Panc1 (cell line): ENCODE measurements around the gene NTN5. TPM values are rescaled to one million over a fixed set of nuclear protein-coding genes. Genes with fewer than 3 reads are reported as not detected.
A peak's percentile ranks its signal among the peaks of the same experiment; 100 is the strongest.

Experiments used
- ATAC-seq: fragments of 200-7000 bp; cut with Tn5 transposase; 2 replicates; pipeline ENCODE4 v1.9.1; 2020; ENCODE audit warnings: mild to moderate bottlenecking, moderate library complexity
- BruUV-seq: library from RNA; stranded (reverse); fragments of 400-500 nt; replicated peaks from 2 replicates; lab custom pipeline; 2021; lab: Mats Ljungman, UMichigan
- CTCF ChIA-PET: fragments of 300-600 bp; sonication (Branson Sonifier 250); formaldehyde crosslinking; loops from one replicate; lab custom pipeline; 2022; ENCODE audit warnings: antibody characterized with exemption; lab: Charles Lee
- POLR2A ChIA-PET: fragments of 300-600 bp; sonication (Branson Sonifier 250); formaldehyde crosslinking; loops from one replicate; lab custom pipeline; 2022; ENCODE audit warnings: antibody characterized with exemption; lab: Charles Lee
- DNase-seq: peaks from one replicate; pipeline ENCODE4 v3.0.0-alpha.2; 2010; ENCODE audit warnings: low read depth, low spot score
- H3K27ac ChIP-seq: 2 replicates; pipeline ENCODE4 v1.5.1; 2011; ENCODE audit warnings: mild to moderate bottlenecking, low read length, inconsistent platforms
- H3K27me3 ChIP-seq: fragments of 200-500 bp; sonication (Bioruptor generic); 2 replicates; pipeline ENCODE4 v1.6.0; 2014; ENCODE audit warnings: low read length, inconsistent platforms; ENCODE audit not compliant: control insufficient read depth, insufficient read depth
- H3K36me3 ChIP-seq: fragments of 200-500 bp; sonication (Bioruptor generic); 2 replicates; pipeline ENCODE4 v1.5.1; 2014; ENCODE audit warnings: inconsistent platforms, mild to moderate bottlenecking, low read length, moderate library complexity; ENCODE audit not compliant: control insufficient read depth, insufficient read depth
- H3K4me1 ChIP-seq: 2 replicates; pipeline ENCODE4 v1.5.1; 2011; ENCODE audit warnings: inconsistent platforms, mild to moderate bottlenecking, low read length, moderate library complexity; ENCODE audit not compliant: control insufficient read depth, insufficient read depth
- H3K4me3 ChIP-seq, 2 experiments: 2 replicates each; pipeline ENCODE4 v1.5.1; 2011 to 2012; ENCODE audit warnings: low read depth in 2 of 2, low read length in 2 of 2, mild to moderate bottlenecking in 2 of 2, inconsistent platforms in 1 of 2, moderate library complexity in 1 of 2
- H3K9me3 ChIP-seq: fragments of 200-500 bp; sonication (Bioruptor generic); 2 replicates; pipeline ENCODE4 v1.5.1; 2014; ENCODE audit warnings: low read depth, mild to moderate bottlenecking, inconsistent platforms, low read length, moderate library complexity; ENCODE audit not compliant: control insufficient read depth, insufficient read depth
- CTCF ChIP-seq: fragments of 450-650 bp; IDR thresholded peaks from 2 replicates; pipeline ENCODE4 v1.5.1; 2017; ENCODE audit warnings: mild to moderate bottlenecking
- POLR2AphosphoS5 ChIP-seq: IDR thresholded peaks from 2 replicates; pipeline ENCODE4 v1.6.1; 2012; ENCODE audit warnings: mild to moderate bottlenecking, low read depth, low read length, moderate library complexity
- REST ChIP-seq, 2 experiments: IDR thresholded peaks; 2 replicates each; pipeline ENCODE4 v1.6.1; 2011 to 2012; ENCODE audit warnings: low read depth in 2 of 2, control low read depth in 1 of 2, low read length in 1 of 2, mild to moderate bottlenecking in 1 of 2, moderate library complexity in 1 of 2; ENCODE audit not compliant: insufficient read depth in 1 of 2
- SIN3A ChIP-seq: IDR thresholded peaks from 2 replicates; pipeline ENCODE4 v1.6.1; 2012; ENCODE audit warnings: low read depth, mild to moderate bottlenecking, low read length, moderate library complexity, borderline replicate concordance; ENCODE audit not compliant: insufficient read depth
- TCF7L2 ChIP-seq: IDR thresholded peaks from 2 replicates; pipeline ENCODE4 v1.6.1; 2011; ENCODE audit warnings: mild to moderate bottlenecking, low read depth, low read length, inconsistent platforms
- in situ Hi-C: cut with HindIII; loops from 2 replicates; pipeline ENCODE4 v1.10.0; 2016; ENCODE audit warnings: low sequenced_read_pairs, low pct_unique_long_range_greater_than_20kb
- intact Hi-C: fragments of 100-400 bp; cut with micrococcal nuclease; formaldehyde crosslinking; loops from one replicate; pipeline ENCODE4 v1.10.0; 2022; ENCODE audit not compliant: unreplicated experiment
- total RNA-seq: library from RNA; stranded (reverse); gene quantifications from one replicate; pipeline ENCODE4 v1.2.1, GENCODE V29; 2021; ENCODE audit not compliant: unreplicated experiment

NTN5 gene
- total RNA-seq, 1 experiment from 2014 or later: 0.23 TPM

- intact Hi-C loops: no loop called here
- DNase-seq (no peak), ATAC-seq (no peak)
- in situ Hi-C loops: no loop called here
- ChIA-PET CTCF (no interaction called here), POLR2A (interaction anchor here (0.6 kb wide), 1 partner anchor 397 kb away, joined by 3 read pairs; no protein-coding TSS in a partner anchor)
- TF ChIP-seq TCF7L2: no peak
- TF ChIP-seq SIN3A: 0 out of 2 replicates have a peak, but pooled peaks have one; percentile 42
- H3K27ac ChIP-seq: peak within 1 kb of the TSS; percentile 23; the same call in 1 of the 2 replicates
- BruUV-seq: no TSS peak
- no peaks in the 10 kb centered on the region for H3K27me3 ChIP-seq
- H3K9me3 ChIP-seq: no peaks in the 10 kb centered on the region
- H3K36me3 ChIP-seq: peaks cover 11% of the 10 kb centered on the region
- H3K4me3 ChIP-seq: no peak within 1 kb of the TSS
- peaks cover 35% of the 10 kb centered on the region for H3K4me1 ChIP-seq
Observed at GRCh38 chr19:48614436-48615230, 58.2 kb downstream of the NTN5 start, which contains the start of gene FAM83E. Gene FAM83E, minus strand, starts transcription at chr19:48615076. Its CDS starts 1,704 bp downstream, at chr19:48613372.

GRCh38 chr19:48613852-48614435, 58.9 kb downstream of the NTN5 start:
- ATAC-seq: peak; percentile 17; the same call in 1 of the 2 replicates
- no peaks in the 10 kb centered on the region for H3K27me3 ChIP-seq
- peaks cover 38% of the 10 kb centered on the region for H3K4me1 ChIP-seq
- H3K4me3 ChIP-seq: no peak overlapping the region
- DNase-seq: no peak
- intact Hi-C loops: no loop called here
- 0 out of 2 replicates have a peak overlapping the region, but pooled peaks have one; percentile 23 for H3K27ac ChIP-seq
- in situ Hi-C loops: no loop called here
- no peaks in the 10 kb centered on the region for H3K9me3 ChIP-seq
- TF ChIP-seq POLR2AphosphoS5: no peak
- no peak for TF ChIP-seq SIN3A
- CTCF ChIA-PET: no interaction called here
- POLR2A ChIA-PET: no interaction called here
- peaks cover 11% of the 10 kb centered on the region for H3K36me3 ChIP-seq
- BruUV-seq: no TSS peak

- intact Hi-C loops (no loop called here), in situ Hi-C loops (no loop called here)
- peaks cover 39% of the 10 kb centered on the region for H3K4me1 ChIP-seq
- ChIA-PET POLR2A (no interaction called here), CTCF (no interaction called here)
- no peaks in the 10 kb centered on the region for H3K9me3 ChIP-seq
- no peaks in the 10 kb centered on the region for H3K27me3 ChIP-seq
- peak; percentile 20 for ATAC-seq
- H3K36me3 ChIP-seq: peaks cover 4% of the 10 kb centered on the region
- H3K4me3 ChIP-seq: no peak overlapping the region
- no peak for TF ChIP-seq POLR2AphosphoS5
- no peak for TF ChIP-seq TCF7L2
- TF ChIP-seq SIN3A: no peak
- TF ChIP-seq REST (IDR thresholded peaks at IDR 0.05; ENCODE audit: insufficient read depth in 1 of 2, low read depth in 2 of 2, low read length in 1 of 2): no peak
- no peak for TF ChIP-seq CTCF
- BruUV-seq: no TSS peak
- H3K27ac ChIP-seq: no peak overlapping the region
- no peak for DNase-seq
Observed at GRCh38 chr19:48613024-48613851, 59.6 kb downstream of the NTN5 start.
